GM23338 (cell line): ENCODE measurements around the gene TEKT5. TPM values are rescaled to one million over a fixed set of nuclear protein-coding genes. Genes with fewer than 3 reads are reported as not detected.

Source experiments
- ATAC-seq: fragments of 200-7000 bp; cut with Tn5 transposase; 3 replicates; pipeline ENCODE4 v1.9.1; 2020
- DNase-seq: peaks from one replicate; pipeline ENCODE4 v3.0.0-alpha.2; 2015; ENCODE audit warnings: low spot score
- H2AFZ ChIP-seq: fragments of 200-600 bp; sonication (generic); 2 replicates; pipeline ENCODE4 v1.8.0; 2016; ENCODE audit warnings: antibody characterized with exemption, mild to moderate bottlenecking, moderate library complexity
- H3F3A ChIP-seq: fragments of 200-600 bp; sonication (generic); replicated peaks from 2 replicates; pipeline ENCODE4 v1.8.0; 2017; ENCODE audit warnings: antibody characterized with exemption, mixed run types, low read depth
- H3K27ac ChIP-seq: fragments of 200-600 bp; sonication (generic); 2 replicates; pipeline ENCODE4 v1.6.1; 2016; ENCODE audit warnings: low read depth
- H3K27me3 ChIP-seq: fragments of 200-600 bp; sonication (generic); 2 replicates; pipeline ENCODE4 v1.8.0; 2016; ENCODE audit warnings: mild to moderate bottlenecking, mixed run types, moderate library complexity; ENCODE audit not compliant: insufficient read depth
- H3K36me3 ChIP-seq: fragments of 200-600 bp; sonication (generic); 2 replicates; pipeline ENCODE4 v1.8.0; 2016; ENCODE audit warnings: mild to moderate bottlenecking; ENCODE audit not compliant: insufficient read depth
- H3K4me1 ChIP-seq: fragments of 200-600 bp; sonication (generic); 2 replicates; pipeline ENCODE4 v1.8.0; 2016; ENCODE audit warnings: mild to moderate bottlenecking, moderate library complexity; ENCODE audit not compliant: insufficient read depth
- H3K4me2 ChIP-seq: fragments of 200-600 bp; sonication (generic); 2 replicates; pipeline ENCODE4 v1.7.1; 2017; ENCODE audit warnings: mixed run types
- H3K4me3 ChIP-seq: fragments of 200-600 bp; sonication (generic); 2 replicates; pipeline ENCODE4 v1.6.1; 2016; ENCODE audit warnings: mixed run types
- H3K79me2 ChIP-seq: fragments of 200-600 bp; sonication (generic); replicated peaks from 2 replicates; pipeline ENCODE4 v1.8.0; 2017; ENCODE audit warnings: mild to moderate bottlenecking; ENCODE audit not compliant: insufficient read depth
- H3K9me2 ChIP-seq: fragments of 200-600 bp; sonication (generic); 2 replicates; pipeline ENCODE4 v1.8.0; 2017; ENCODE audit not compliant: insufficient read depth
- H4K20me1 ChIP-seq: fragments of 200-600 bp; sonication (generic); replicated peaks from 2 replicates; pipeline ENCODE4 v1.8.0; 2017; ENCODE audit warnings: mild to moderate bottlenecking; ENCODE audit not compliant: insufficient read depth
- H3K27ac Mint-ChIP-seq: 2 replicates; pipeline ENCODE4 v1.8.0; 2020; ENCODE audit warnings: inconsistent platforms, mild to moderate bottlenecking, moderate library complexity, mixed read lengths
- H3K27me3 Mint-ChIP-seq: 3 replicates; pipeline ENCODE4 v1.8.0; 2022; ENCODE audit warnings: low read depth, mild to moderate bottlenecking, moderate library complexity, mixed read lengths, inconsistent platforms; ENCODE audit not compliant: insufficient read depth, poor library complexity
- H3K36me3 Mint-ChIP-seq: 3 replicates; pipeline ENCODE4 v1.8.0; 2021; ENCODE audit warnings: low read depth, mild to moderate bottlenecking, inconsistent platforms, moderate library complexity, mixed read lengths
- H3K4me1 Mint-ChIP-seq: 3 replicates; pipeline ENCODE4 v1.8.0; 2020; ENCODE audit warnings: mild to moderate bottlenecking, inconsistent platforms, mixed read lengths
- H3K4me3 Mint-ChIP-seq: 3 replicates; pipeline ENCODE4 v1.8.0; 2021; ENCODE audit warnings: moderate library complexity, mild to moderate bottlenecking, inconsistent platforms, mixed read lengths
- H3K9me3 Mint-ChIP-seq: 3 replicates; pipeline ENCODE4 v1.8.0; 2020; ENCODE audit warnings: moderate library complexity, mild to moderate bottlenecking, inconsistent platforms, mixed read lengths
- CREB1 ChIP-seq: fragments of 250-450 bp; sonication (Bioruptor Pico); IDR thresholded peaks from 2 replicates; pipeline ENCODE4 v1.5.0; 2020; ENCODE audit warnings: low read depth, mild to moderate bottlenecking, moderate library complexity
- EZH2 ChIP-seq: fragments of 200-600 bp; sonication (generic); IDR thresholded peaks from one replicate; pipeline ENCODE4 v1.8.0; 2017; ENCODE audit warnings: antibody characterized with exemption, mild to moderate bottlenecking, low read depth; ENCODE audit not compliant: unreplicated experiment
- EZH2phosphoT487 ChIP-seq: fragments of 200-600 bp; sonication (generic); IDR thresholded peaks from one replicate; pipeline ENCODE4 v1.8.1; 2018; ENCODE audit warnings: antibody characterized with exemption; ENCODE audit not compliant: unreplicated experiment
- JUNB ChIP-seq: IDR thresholded peaks from one replicate; pipeline ENCODE4 v1.6.1; 2016; ENCODE audit warnings: antibody characterized with exemption; ENCODE audit not compliant: unreplicated experiment
- NANOG ChIP-seq: IDR thresholded peaks from 2 replicates; pipeline ENCODE4 v1.6.1; 2016; ENCODE audit warnings: antibody characterized with exemption, borderline replicate concordance
- POLR2AphosphoS5 ChIP-seq: IDR thresholded peaks from 2 replicates; pipeline ENCODE4 v1.6.1; 2016; ENCODE audit warnings: antibody characterized with exemption, low read depth
- STAT1 ChIP-seq: IDR thresholded peaks from one replicate; pipeline ENCODE4 v1.6.1; 2016; ENCODE audit warnings: antibody characterized with exemption; ENCODE audit not compliant: unreplicated experiment
- ZNF114 ChIP-seq: fragments of 250-450 bp; sonication (Bioruptor Pico); IDR thresholded peaks from 2 replicates; pipeline ENCODE4 v1.5.0; 2020; ENCODE audit warnings: mild to moderate bottlenecking, moderate library complexity
- ZNF331 ChIP-seq: fragments of 250-450 bp; sonication (Bioruptor Pico); IDR thresholded peaks from 2 replicates; pipeline ENCODE4 v1.5.0; 2020; ENCODE audit warnings: low read depth, mild to moderate bottlenecking, moderate library complexity
- polyA plus RNA-seq: library from polyadenylated mRNA; unstranded; fragments of >200 nt; fragmentation: Nextera tagmentation; extraction: Ambion mirVana; gene quantifications from 2 replicates; pipeline ENCODE4 v1.2.1, GENCODE V29; 2016
- total RNA-seq: library from RNA; depleted of rRNA; stranded (reverse); fragments of >200 nt; shearing (Covaris generic); gene quantifications from 2 replicates; pipeline ENCODE4 v1.2.3, GENCODE V29; 2014
- TF ChIP-seq, protein P1 (sequence below): IDR thresholded peaks from 2 replicates; pipeline ENCODE4 v1.6.1; 2016; ENCODE audit warnings: antibody characterized with exemption
- TF ChIP-seq, protein P2 (sequence below), 2 experiments: fragments of 200-600 bp in 1 of 2; sonication (generic) in 1 of 2; conservative IDR thresholded peaks; 2 replicates each; pipeline versions ENCODE4 v1.5.1 to v1.6.1; 2016 to 2017; ENCODE audit warnings: antibody characterized with exemption in 2 of 2, low read depth in 2 of 2, mild to moderate bottlenecking in 2 of 2, moderate library complexity in 1 of 2
- TF ChIP-seq, protein P3 (sequence below): IDR thresholded peaks from one replicate; pipeline ENCODE4 v1.6.1; 2018; ENCODE audit warnings: antibody characterized with exemption; ENCODE audit not compliant: unreplicated experiment
- TF ChIP-seq, protein P4 (sequence below): fragments of 250-450 bp; sonication (Bioruptor Pico); IDR thresholded peaks from 2 replicates; pipeline ENCODE4 v1.5.0; 2020; ENCODE audit warnings: mild to moderate bottlenecking, moderate library complexity

Gene TEKT5
- total and polyA plus RNA-seq, 2 experiments from 2014 or later = 0.52 TPM; not detected in 1

DNA sequence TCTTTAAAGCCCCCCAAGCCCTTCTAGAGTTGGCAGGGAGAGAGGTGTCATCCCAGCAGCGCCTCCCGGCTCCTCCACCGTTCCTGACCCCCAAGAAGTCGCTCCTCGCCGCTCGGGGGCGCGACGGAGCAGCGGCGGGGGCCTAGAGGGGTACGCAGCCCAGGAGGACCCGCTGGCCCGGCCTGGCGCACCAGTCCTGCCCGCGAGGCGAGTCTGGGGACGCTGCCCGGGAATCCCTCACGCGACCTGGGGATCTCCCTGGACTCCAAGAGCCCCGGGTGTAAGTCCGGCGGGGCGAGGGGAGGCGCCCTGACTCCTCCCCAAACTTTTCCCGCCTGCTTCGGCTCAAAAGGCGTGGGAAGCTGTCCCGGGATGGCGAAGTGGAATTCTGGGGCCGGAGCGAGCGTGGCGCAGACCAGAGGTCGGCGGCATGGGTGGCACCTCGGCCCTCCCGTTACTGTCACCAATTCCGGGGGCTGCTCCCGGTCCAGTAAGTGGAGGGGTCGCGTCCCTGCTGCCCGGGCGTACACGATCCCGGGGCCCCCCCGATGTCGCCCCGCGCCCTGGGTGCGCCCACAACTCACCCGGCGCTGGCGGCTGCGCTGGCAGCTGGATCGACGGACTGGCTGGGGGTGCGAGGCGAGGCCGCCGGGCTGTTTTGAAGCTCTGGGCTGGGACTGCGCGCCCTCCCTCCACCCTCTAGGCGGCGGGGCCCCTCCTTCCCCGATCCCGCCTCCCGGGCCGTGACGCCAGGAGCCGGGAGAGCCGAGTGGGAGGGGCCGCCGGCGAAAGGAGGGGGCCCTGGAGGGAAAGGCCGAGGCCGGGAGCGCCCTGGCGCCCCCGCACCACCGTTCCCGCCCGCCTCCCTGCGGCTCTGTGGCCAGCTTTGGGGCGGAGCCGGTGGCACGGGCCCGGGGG lies 114.5 kb downstream of the TEKT5 start, which contains the start of gene EMP2:
TSS of gene EMP2 (minus strand) at position 634 of the 918 bp plus-strand sequence. CDS start 32,981 bp downstream, outside the sequence.
- no peaks in the 10 kb centered on the region for H3K27me3 ChIP-seq
- peak within 1 kb of the TSS; percentile 94 for H3K4me2 ChIP-seq
- peak within 1 kb of the TSS; percentile 99 for H2AFZ ChIP-seq
- no peaks in the 10 kb centered on the region for H3K36me3 ChIP-seq
- H3K27ac Mint-ChIP-seq = no peak within 1 kb of the TSS
- DNase-seq (peak; percentile 87), ATAC-seq (peak; percentile 84)
- H3K36me3 Mint-ChIP-seq = no peaks in the 10 kb centered on the region; the same call in 2 of the 3 replicates
- H4K20me1 ChIP-seq = no peaks in the 10 kb centered on the region
- H3K9me3 Mint-ChIP-seq = no peaks in the 10 kb centered on the region; the same call in 2 of the 3 replicates
- H3K9me2 ChIP-seq = no peaks in the 10 kb centered on the region
- peak within 1 kb of the TSS; percentile 79; the same call in 1 of the 2 replicates for H3K27ac ChIP-seq
- peaks cover 41% of the 10 kb centered on the region for H3K4me1 ChIP-seq
- peaks cover 62% of the 10 kb centered on the region for H3K4me1 Mint-ChIP-seq
- H3F3A ChIP-seq = 0 out of 2 replicates have a peak, but pooled peaks cover 3% of the 10 kb centered on the region
- peaks cover 16% of the 10 kb centered on the region for H3K27me3 Mint-ChIP-seq
- TF ChIP-seq EZH2phosphoT487 (no peak), EZH2 (no peak), ZNF114 (no peak), CREB1 (CRISPR knock-in tag) (peak; percentile 66), JUNB (no peak), ZNF331 (CRISPR knock-in tag) (no peak), POLR2AphosphoS5 (peak; percentile 70), NANOG (no peak), STAT1 (no peak)
- TF ChIP-seq, protein P1, sequence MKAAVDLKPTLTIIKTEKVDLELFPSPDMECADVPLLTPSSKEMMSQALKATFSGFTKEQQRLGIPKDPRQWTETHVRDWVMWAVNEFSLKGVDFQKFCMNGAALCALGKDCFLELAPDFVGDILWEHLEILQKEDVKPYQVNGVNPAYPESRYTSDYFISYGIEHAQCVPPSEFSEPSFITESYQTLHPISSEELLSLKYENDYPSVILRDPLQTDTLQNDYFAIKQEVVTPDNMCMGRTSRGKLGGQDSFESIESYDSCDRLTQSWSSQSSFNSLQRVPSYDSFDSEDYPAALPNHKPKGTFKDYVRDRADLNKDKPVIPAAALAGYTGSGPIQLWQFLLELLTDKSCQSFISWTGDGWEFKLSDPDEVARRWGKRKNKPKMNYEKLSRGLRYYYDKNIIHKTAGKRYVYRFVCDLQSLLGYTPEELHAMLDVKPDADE = no peak
- TF ChIP-seq, protein P2, sequence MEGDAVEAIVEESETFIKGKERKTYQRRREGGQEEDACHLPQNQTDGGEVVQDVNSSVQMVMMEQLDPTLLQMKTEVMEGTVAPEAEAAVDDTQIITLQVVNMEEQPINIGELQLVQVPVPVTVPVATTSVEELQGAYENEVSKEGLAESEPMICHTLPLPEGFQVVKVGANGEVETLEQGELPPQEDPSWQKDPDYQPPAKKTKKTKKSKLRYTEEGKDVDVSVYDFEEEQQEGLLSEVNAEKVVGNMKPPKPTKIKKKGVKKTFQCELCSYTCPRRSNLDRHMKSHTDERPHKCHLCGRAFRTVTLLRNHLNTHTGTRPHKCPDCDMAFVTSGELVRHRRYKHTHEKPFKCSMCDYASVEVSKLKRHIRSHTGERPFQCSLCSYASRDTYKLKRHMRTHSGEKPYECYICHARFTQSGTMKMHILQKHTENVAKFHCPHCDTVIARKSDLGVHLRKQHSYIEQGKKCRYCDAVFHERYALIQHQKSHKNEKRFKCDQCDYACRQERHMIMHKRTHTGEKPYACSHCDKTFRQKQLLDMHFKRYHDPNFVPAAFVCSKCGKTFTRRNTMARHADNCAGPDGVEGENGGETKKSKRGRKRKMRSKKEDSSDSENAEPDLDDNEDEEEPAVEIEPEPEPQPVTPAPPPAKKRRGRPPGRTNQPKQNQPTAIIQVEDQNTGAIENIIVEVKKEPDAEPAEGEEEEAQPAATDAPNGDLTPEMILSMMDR (conservative IDR thresholded peaks at IDR 0.05; ENCODE audit: low read depth in 2 of 2) = peak; percentile 58 to 81
- TF ChIP-seq, protein P3, sequence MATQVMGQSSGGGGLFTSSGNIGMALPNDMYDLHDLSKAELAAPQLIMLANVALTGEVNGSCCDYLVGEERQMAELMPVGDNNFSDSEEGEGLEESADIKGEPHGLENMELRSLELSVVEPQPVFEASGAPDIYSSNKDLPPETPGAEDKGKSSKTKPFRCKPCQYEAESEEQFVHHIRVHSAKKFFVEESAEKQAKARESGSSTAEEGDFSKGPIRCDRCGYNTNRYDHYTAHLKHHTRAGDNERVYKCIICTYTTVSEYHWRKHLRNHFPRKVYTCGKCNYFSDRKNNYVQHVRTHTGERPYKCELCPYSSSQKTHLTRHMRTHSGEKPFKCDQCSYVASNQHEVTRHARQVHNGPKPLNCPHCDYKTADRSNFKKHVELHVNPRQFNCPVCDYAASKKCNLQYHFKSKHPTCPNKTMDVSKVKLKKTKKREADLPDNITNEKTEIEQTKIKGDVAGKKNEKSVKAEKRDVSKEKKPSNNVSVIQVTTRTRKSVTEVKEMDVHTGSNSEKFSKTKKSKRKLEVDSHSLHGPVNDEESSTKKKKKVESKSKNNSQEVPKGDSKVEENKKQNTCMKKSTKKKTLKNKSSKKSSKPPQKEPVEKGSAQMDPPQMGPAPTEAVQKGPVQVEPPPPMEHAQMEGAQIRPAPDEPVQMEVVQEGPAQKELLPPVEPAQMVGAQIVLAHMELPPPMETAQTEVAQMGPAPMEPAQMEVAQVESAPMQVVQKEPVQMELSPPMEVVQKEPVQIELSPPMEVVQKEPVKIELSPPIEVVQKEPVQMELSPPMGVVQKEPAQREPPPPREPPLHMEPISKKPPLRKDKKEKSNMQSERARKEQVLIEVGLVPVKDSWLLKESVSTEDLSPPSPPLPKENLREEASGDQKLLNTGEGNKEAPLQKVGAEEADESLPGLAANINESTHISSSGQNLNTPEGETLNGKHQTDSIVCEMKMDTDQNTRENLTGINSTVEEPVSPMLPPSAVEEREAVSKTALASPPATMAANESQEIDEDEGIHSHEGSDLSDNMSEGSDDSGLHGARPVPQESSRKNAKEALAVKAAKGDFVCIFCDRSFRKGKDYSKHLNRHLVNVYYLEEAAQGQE = no peak
- TF ChIP-seq, protein P4, sequence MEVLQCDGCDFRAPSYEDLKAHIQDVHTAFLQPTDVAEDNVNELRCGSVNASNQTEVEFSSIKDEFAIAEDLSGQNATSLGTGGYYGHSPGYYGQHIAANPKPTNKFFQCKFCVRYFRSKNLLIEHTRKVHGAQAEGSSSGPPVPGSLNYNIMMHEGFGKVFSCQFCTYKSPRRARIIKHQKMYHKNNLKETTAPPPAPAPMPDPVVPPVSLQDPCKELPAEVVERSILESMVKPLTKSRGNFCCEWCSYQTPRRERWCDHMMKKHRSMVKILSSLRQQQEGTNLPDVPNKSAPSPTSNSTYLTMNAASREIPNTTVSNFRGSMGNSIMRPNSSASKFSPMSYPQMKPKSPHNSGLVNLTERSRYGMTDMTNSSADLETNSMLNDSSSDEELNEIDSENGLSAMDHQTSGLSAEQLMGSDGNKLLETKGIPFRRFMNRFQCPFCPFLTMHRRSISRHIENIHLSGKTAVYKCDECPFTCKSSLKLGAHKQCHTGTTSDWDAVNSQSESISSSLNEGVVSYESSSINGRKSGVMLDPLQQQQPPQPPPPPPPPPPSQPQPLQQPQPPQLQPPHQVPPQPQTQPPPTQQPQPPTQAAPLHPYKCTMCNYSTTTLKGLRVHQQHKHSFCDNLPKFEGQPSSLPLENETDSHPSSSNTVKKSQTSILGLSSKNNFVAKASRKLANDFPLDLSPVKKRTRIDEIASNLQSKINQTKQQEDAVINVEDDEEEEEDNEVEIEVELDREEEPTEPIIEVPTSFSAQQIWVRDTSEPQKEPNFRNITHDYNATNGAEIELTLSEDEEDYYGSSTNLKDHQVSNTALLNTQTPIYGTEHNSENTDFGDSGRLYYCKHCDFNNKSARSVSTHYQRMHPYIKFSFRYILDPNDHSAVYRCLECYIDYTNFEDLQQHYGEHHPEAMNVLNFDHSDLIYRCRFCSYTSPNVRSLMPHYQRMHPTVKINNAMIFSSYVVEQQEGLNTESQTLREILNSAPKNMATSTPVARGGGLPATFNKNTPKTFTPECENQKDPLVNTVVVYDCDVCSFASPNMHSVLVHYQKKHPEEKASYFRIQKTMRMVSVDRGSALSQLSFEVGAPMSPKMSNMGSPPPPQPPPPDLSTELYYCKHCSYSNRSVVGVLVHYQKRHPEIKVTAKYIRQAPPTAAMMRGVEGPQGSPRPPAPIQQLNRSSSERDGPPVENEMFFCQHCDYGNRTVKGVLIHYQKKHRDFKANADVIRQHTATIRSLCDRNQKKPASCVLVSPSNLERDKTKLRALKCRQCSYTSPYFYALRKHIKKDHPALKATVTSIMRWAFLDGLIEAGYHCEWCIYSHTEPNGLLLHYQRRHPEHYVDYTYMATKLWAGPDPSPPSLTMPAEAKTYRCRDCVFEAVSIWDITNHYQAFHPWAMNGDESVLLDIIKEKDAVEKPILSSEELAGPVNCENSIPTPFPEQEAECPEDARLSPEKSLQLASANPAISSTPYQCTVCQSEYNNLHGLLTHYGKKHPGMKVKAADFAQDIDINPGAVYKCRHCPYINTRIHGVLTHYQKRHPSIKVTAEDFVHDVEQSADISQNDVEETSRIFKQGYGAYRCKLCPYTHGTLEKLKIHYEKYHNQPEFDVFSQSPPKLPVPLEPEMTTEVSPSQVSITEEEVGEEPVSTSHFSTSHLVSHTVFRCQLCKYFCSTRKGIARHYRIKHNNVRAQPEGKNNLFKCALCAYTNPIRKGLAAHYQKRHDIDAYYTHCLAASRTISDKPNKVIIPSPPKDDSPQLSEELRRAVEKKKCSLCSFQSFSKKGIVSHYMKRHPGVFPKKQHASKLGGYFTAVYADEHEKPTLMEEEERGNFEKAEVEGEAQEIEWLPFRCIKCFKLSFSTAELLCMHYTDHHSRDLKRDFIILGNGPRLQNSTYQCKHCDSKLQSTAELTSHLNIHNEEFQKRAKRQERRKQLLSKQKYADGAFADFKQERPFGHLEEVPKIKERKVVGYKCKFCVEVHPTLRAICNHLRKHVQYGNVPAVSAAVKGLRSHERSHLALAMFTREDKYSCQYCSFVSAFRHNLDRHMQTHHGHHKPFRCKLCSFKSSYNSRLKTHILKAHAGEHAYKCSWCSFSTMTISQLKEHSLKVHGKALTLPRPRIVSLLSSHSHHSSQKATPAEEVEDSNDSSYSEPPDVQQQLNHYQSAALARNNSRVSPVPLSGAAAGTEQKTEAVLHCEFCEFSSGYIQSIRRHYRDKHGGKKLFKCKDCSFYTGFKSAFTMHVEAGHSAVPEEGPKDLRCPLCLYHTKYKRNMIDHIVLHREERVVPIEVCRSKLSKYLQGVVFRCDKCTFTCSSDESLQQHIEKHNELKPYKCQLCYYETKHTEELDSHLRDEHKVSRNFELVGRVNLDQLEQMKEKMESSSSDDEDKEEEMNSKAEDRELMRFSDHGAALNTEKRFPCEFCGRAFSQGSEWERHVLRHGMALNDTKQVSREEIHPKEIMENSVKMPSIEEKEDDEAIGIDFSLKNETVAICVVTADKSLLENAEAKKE (CRISPR knock-in tag) = no peak
- 0 out of 2 replicates have a peak, but pooled peaks cover 4% of the 10 kb centered on the region for H3K79me2 ChIP-seq
- H3K4me3 ChIP-seq = peak within 1 kb of the TSS; percentile 82
- H3K4me3 Mint-ChIP-seq = peak within 1 kb of the TSS; percentile 78
